ENCODE results near the gene RAB25. TPM values are rescaled to one million over a fixed set of nuclear protein-coding genes. Genes with fewer than 3 reads are reported as not detected.

The RAB25 gene
- polyA plus RNA-seq, 2 donors: 470 to 576 TPM

DNA sequence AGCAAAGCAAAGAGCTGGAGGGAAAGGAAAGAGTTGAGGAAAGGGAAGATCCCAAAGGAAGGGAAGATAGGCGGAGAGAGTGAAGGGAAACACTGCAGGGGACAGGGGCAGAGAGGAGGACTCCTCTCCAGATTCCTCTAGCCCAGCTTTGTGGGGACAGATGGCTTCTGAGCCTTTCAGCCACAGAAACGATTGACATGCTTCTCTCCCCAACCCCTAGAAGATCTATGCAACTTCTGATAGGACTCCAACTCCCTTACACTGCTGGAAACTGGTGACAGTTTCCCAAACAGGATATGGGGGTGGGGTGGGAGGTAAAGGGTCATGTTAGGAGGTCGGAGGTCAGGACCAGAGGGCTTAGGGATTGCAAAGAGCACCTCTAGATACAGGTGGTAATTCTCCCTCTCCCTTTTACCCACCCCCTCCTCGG is 14.8 kb downstream of the RAB25 start:
- Histone ChIP-seq H3K4me3 (ENCODE audit: low read depth in 1 of 2, low read length in 2 of 2) (no peak overlapping the region), H3K27ac (ENCODE audit: low read depth in 2 of 2, low read length in 1 of 2) (no peak overlapping the region), H3K27me3 (ENCODE audit: control insufficient read depth in 1 of 2, insufficient read depth in 2 of 2, low read length in 2 of 2) (no peaks in the 10 kb centered on the region), H3K36me3 (ENCODE audit: control insufficient read depth in 2 of 2, insufficient read depth in 2 of 2, low read length in 1 of 2) (peaks cover 0 to 8% of the 10 kb centered on the region in 2 donors), H3K9me3 (ENCODE audit: control insufficient read depth in 2 of 2, insufficient read depth in 1 of 2, low read depth in 1 of 2, low read length in 1 of 2) (no peaks in the 10 kb centered on the region), H3K4me1 (ENCODE audit: control insufficient read depth in 2 of 2, insufficient read depth in 2 of 2, low read length in 1 of 2) (no peaks in the 10 kb centered on the region)
- 61 to 66% methylated on average over 4 of the region's 4 CpGs for WGBS, 2 donors

- 66 to 67% methylated on average over 68 to 73 of the region's 73 CpGs for WGBS, 2 donors
- no peaks in the 10 kb centered on the region for H3K4me1 ChIP-seq (ENCODE audit: control insufficient read depth in 2 of 2, insufficient read depth in 2 of 2, low read length in 1 of 2)
- H3K27me3 ChIP-seq (ENCODE audit: control insufficient read depth in 1 of 2, insufficient read depth in 2 of 2, low read length in 2 of 2): no peaks in the 10 kb centered on the region
- peaks cover 0 to 8% of the 10 kb centered on the region in 2 donors for H3K36me3 ChIP-seq (ENCODE audit: control insufficient read depth in 2 of 2, insufficient read depth in 2 of 2, low read length in 1 of 2)
- peak overlapping the region; percentile 7 to 31 for H3K4me3 ChIP-seq (ENCODE audit: low read depth in 1 of 2, low read length in 2 of 2)
- no peaks in the 10 kb centered on the region for H3K9me3 ChIP-seq (ENCODE audit: control insufficient read depth in 2 of 2, insufficient read depth in 1 of 2, low read depth in 1 of 2, low read length in 1 of 2)
- no peak overlapping the region for H3K27ac ChIP-seq (ENCODE audit: low read depth in 2 of 2, low read length in 1 of 2)
Measured at GRCh38 chr1:156076609-156077429, 15.9 kb downstream of the RAB25 start.

GRCh38 chr1:156077430-156077760 is 16.4 kb downstream of the RAB25 start:
- WGBS, 2 donors: 90 to 93% methylated on average over 18 to 19 of the region's 19 CpGs
- no peaks in the 10 kb centered on the region for H3K9me3 ChIP-seq (ENCODE audit: control insufficient read depth in 2 of 2, insufficient read depth in 1 of 2, low read depth in 1 of 2, low read length in 1 of 2)
- no peak overlapping the region for H3K27ac ChIP-seq (ENCODE audit: low read depth in 2 of 2, low read length in 1 of 2)
- H3K4me3 ChIP-seq (ENCODE audit: low read depth in 1 of 2, low read length in 2 of 2): peak overlapping the region in 1 of 2 donors; percentile 9
- H3K4me1 ChIP-seq (ENCODE audit: control insufficient read depth in 2 of 2, insufficient read depth in 2 of 2, low read length in 1 of 2): peaks cover 0 to 3% of the 10 kb centered on the region in 2 donors
- peaks cover 0 to 7% of the 10 kb centered on the region in 2 donors for H3K36me3 ChIP-seq (ENCODE audit: control insufficient read depth in 2 of 2, insufficient read depth in 2 of 2, low read length in 1 of 2)
- no peaks in the 10 kb centered on the region for H3K27me3 ChIP-seq (ENCODE audit: control insufficient read depth in 1 of 2, insufficient read depth in 2 of 2, low read length in 2 of 2)

GRCh38 chr1:156078728-156079127 is 17.8 kb downstream of the RAB25 start:
- WGBS, 2 donors: 88% methylated on average over 5 of the region's 5 CpGs

DNA sequence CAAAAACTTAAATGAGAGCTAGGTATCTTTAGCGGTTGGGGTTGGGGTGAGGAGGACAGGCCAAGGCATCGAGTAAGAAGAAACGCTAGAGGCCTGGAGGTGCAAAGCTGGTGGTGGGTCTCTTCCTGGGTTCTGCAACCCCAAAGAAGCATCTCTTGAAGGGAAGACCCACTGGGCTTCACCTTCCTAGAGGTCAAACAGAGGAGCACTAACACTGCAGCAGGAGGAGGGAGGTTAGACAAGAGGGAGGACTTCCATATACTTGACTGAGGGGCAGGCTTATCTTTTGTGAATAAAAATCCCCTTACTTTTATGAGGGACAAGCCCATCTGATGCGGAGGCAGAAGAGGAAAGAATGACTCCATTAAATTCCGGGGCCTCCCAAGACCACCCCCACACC is 18.8 kb downstream of the RAB25 start:
- WGBS, 2 donors: 83 to 87% methylated on average over 5 of the region's 5 CpGs
- peaks cover 0 to 6% of the 10 kb centered on the region in 2 donors for H3K4me1 ChIP-seq (ENCODE audit: control insufficient read depth in 2 of 2, insufficient read depth in 2 of 2, low read length in 1 of 2)

More at GRCh38 chr1:156078728-156079127, 17.8 kb downstream of the RAB25 start:
- Histone ChIP-seq H3K27me3 (ENCODE audit: control insufficient read depth in 1 of 2, insufficient read depth in 2 of 2, low read length in 2 of 2) (no peaks in the 10 kb centered on the region), H3K36me3 (ENCODE audit: control insufficient read depth in 2 of 2, insufficient read depth in 2 of 2, low read length in 1 of 2) (peaks cover 0 to 4% of the 10 kb centered on the region in 2 donors), H3K4me3 (ENCODE audit: low read depth in 1 of 2, low read length in 2 of 2) (no peak overlapping the region), H3K27ac (ENCODE audit: low read depth in 2 of 2, low read length in 1 of 2) (no peak overlapping the region), H3K4me1 (ENCODE audit: control insufficient read depth in 2 of 2, insufficient read depth in 2 of 2, low read length in 1 of 2) (peaks cover 0 to 6% of the 10 kb centered on the region in 2 donors), H3K9me3 (ENCODE audit: control insufficient read depth in 2 of 2, insufficient read depth in 1 of 2, low read depth in 1 of 2, low read length in 1 of 2) (no peaks in the 10 kb centered on the region)

DNA sequence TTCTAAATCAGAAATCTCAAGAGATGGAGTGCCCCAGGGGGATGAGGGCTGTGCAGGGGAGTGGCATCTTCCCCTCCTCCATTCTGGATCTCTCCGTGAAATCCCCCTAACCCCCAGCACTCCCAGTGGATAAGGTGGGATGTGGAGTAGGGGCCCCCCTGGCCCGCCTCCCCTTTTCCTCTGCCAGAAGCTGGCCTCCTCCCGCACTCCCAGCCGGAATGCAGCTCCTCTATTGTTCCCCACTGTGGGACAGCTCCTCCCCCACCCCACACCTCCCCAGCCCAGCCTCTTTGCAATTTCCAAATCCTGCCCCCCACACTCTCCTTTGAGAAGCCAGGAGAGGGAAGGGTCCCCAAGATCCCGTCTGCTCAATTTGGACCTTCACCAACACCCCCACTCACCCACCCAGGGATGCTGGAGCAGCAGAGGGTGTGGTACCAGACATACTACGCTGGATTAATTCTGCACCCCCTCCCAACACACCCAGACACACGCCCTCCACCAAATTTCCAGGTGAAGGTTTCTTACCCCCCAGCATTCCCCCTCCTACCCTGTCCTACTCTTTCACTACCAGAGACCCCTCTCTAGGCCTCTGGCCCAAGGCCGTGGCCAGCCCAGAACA is 19.4 kb downstream of the RAB25 start:
- Histone ChIP-seq H3K4me3 (ENCODE audit: low read depth in 1 of 2, low read length in 2 of 2) (no peak overlapping the region), H3K36me3 (ENCODE audit: control insufficient read depth in 2 of 2, insufficient read depth in 2 of 2, low read length in 1 of 2) (peaks cover 0 to 4% of the 10 kb centered on the region in 2 donors), H3K27ac (ENCODE audit: low read depth in 2 of 2, low read length in 1 of 2) (no peak overlapping the region), H3K9me3 (ENCODE audit: control insufficient read depth in 2 of 2, insufficient read depth in 1 of 2, low read depth in 1 of 2, low read length in 1 of 2) (no peaks in the 10 kb centered on the region), H3K4me1 (ENCODE audit: control insufficient read depth in 2 of 2, insufficient read depth in 2 of 2, low read length in 1 of 2) (peaks cover 0 to 6% of the 10 kb centered on the region in 2 donors), H3K27me3 (ENCODE audit: control insufficient read depth in 1 of 2, insufficient read depth in 2 of 2, low read length in 2 of 2) (no peaks in the 10 kb centered on the region)
- WGBS, 2 donors: 56 to 70% methylated on average over 7 to 8 of the region's 8 CpGs

More for the DNA sequence above, 18.8 kb downstream of the RAB25 start:
- Histone ChIP-seq H3K4me3 (ENCODE audit: low read depth in 1 of 2, low read length in 2 of 2) (no peak overlapping the region), H3K27me3 (ENCODE audit: control insufficient read depth in 1 of 2, insufficient read depth in 2 of 2, low read length in 2 of 2) (no peaks in the 10 kb centered on the region), H3K27ac (ENCODE audit: low read depth in 2 of 2, low read length in 1 of 2) (no peak overlapping the region), H3K9me3 (ENCODE audit: control insufficient read depth in 2 of 2, insufficient read depth in 1 of 2, low read depth in 1 of 2, low read length in 1 of 2) (no peaks in the 10 kb centered on the region), H3K36me3 (ENCODE audit: control insufficient read depth in 2 of 2, insufficient read depth in 2 of 2, low read length in 1 of 2) (peaks cover 0 to 4% of the 10 kb centered on the region in 2 donors)

- H3K36me3 ChIP-seq (ENCODE audit: control insufficient read depth in 2 of 2, insufficient read depth in 2 of 2, low read length in 1 of 2): peaks cover 0 to 4% of the 10 kb centered on the region in 2 donors
- no peak overlapping the region for H3K27ac ChIP-seq (ENCODE audit: low read depth in 2 of 2, low read length in 1 of 2)
- peaks cover 0 to 6% of the 10 kb centered on the region in 2 donors for H3K4me1 ChIP-seq (ENCODE audit: control insufficient read depth in 2 of 2, insufficient read depth in 2 of 2, low read length in 1 of 2)
- H3K27me3 ChIP-seq (ENCODE audit: control insufficient read depth in 1 of 2, insufficient read depth in 2 of 2, low read length in 2 of 2): no peaks in the 10 kb centered on the region
- no peak overlapping the region for H3K4me3 ChIP-seq (ENCODE audit: low read depth in 1 of 2, low read length in 2 of 2)
- H3K9me3 ChIP-seq (ENCODE audit: control insufficient read depth in 2 of 2, insufficient read depth in 1 of 2, low read depth in 1 of 2, low read length in 1 of 2): no peaks in the 10 kb centered on the region
- 46 to 63% methylated on average over 4 of the region's 4 CpGs for WGBS, 2 donors
Measured at GRCh38 chr1:156080863-156081179, 19.9 kb downstream of the RAB25 start.

DNA sequence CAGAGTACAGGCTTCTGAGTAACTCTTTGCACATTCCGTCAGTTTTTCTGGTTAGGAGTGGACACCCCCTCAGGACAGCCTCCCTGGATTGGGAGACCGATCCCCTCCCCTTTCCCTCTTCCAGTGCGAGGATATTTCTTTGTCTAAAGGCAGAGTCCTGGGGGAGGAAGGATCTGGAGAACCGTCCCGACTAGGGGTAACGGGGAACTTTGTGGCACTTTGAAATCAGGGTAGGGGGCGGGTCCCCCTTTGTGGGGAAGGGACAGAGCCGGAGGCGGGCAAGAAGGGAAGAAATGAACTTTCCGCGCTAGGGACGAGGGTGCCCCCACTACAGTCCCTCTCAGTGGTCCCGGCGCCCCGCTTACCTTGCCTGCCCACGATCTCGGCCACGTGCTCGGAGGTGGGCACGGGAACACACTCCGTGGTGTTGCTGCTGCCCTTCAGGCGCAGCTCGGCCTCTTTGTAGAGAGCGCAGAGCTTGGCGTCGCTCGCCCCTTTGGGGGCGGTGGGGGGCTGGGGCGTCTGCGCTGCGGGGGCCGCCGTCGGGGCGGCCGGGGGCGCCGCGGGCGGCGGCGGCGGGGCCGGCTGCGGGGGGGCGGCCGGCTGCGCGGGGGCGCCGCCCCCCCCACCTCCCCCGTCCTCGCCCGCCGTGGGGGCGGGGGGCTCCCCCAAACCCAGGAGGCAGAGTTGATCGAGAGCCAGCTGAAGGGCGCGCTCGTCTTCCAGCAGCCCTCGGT is 20.4 kb downstream of the RAB25 start:
- whole genome bisulfite sequencing, 2 donors: 4 to 9% methylated on average over 33 to 58 of the region's 61 CpGs
- H3K27me3 ChIP-seq (ENCODE audit: control insufficient read depth in 1 of 2, insufficient read depth in 2 of 2, low read length in 2 of 2): no peaks in the 10 kb centered on the region
- H3K27ac ChIP-seq (ENCODE audit: low read depth in 2 of 2, low read length in 1 of 2): no peak overlapping the region
- H3K4me1 ChIP-seq (ENCODE audit: control insufficient read depth in 2 of 2, insufficient read depth in 2 of 2, low read length in 1 of 2): peaks cover 0 to 6% of the 10 kb centered on the region in 2 donors
- peak overlapping the region; percentile 31 to 79 for H3K4me3 ChIP-seq (ENCODE audit: low read depth in 1 of 2, low read length in 2 of 2)
- H3K9me3 ChIP-seq (ENCODE audit: control insufficient read depth in 2 of 2, insufficient read depth in 1 of 2, low read depth in 1 of 2, low read length in 1 of 2): no peaks in the 10 kb centered on the region
- H3K36me3 ChIP-seq (ENCODE audit: control insufficient read depth in 2 of 2, insufficient read depth in 2 of 2, low read length in 1 of 2): peaks cover 0 to 4% of the 10 kb centered on the region in 2 donors

DNA sequence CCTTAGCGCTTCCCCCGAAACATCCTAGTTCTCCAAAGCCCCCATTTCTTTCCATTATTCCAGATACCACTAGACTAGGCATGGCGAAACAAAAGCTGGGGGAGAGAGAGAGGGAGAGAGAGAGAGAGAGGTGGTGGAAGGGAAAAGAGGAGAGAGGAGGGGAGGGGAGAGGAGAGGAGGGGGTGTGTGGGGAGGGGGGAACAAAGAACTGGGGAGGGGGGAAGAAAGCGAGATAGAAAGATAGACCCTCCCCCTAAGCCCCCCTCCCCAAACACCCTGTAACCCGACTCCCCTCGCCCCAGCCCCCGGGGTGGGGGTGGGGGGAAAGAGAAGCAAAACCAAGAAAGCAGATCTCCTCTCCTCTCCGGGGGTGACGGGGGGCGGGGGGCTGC is 21.0 kb downstream of the RAB25 start:
- peak overlapping the region; percentile 68 to 79 for H3K4me3 ChIP-seq (ENCODE audit: low read depth in 1 of 2, low read length in 2 of 2)
- WGBS, 2 donors: 0% methylated on average over 4 to 10 of the region's 10 CpGs
- H3K27me3 ChIP-seq (ENCODE audit: control insufficient read depth in 1 of 2, insufficient read depth in 2 of 2, low read length in 2 of 2): no peaks in the 10 kb centered on the region
- no peaks in the 10 kb centered on the region for H3K9me3 ChIP-seq (ENCODE audit: control insufficient read depth in 2 of 2, insufficient read depth in 1 of 2, low read depth in 1 of 2, low read length in 1 of 2)
- peaks cover 0 to 6% of the 10 kb centered on the region in 2 donors for H3K4me1 ChIP-seq (ENCODE audit: control insufficient read depth in 2 of 2, insufficient read depth in 2 of 2, low read length in 1 of 2)
- H3K27ac ChIP-seq (ENCODE audit: low read depth in 2 of 2, low read length in 1 of 2): no peak overlapping the region
- H3K36me3 ChIP-seq (ENCODE audit: control insufficient read depth in 2 of 2, insufficient read depth in 2 of 2, low read length in 1 of 2): peaks cover 0 to 4% of the 10 kb centered on the region in 2 donors

Data from esophagus (tissue), 2 donors.